C4-2B (cell line): ENCODE data around the gene GGA3.

Experiments
- ZFX ChIP-seq: fragments of 450-650 bp; IDR thresholded peaks from 2 replicates; pipeline ENCODE4 v1.6.1; 2017
- TF ChIP-seq, protein P1 (sequence below): fragments of 450-650 bp; conservative IDR thresholded peaks from 2 replicates; pipeline ENCODE4 v1.5.1; 2017; ENCODE audit warnings: mild to moderate bottlenecking

DNA sequence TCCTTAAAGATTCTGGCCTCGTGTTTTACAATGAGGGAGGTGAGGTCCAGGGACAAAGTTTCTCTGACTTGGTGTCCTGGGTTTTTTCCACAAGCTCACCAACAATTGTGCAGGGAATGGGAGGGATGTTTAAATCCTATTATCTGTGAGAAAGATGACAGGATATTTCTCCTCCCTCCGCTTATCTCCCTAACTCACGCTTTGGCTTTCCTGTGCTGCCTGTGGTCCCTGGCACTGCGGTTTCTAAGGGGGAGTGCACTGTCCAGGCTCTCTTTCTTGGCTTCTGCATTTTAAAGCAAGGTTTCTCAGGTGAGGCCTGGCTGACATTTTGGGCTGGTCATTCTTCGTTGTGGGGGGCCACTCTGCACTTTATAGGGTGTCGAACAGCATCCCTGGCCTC, 16.4 kb downstream of the GGA3 start:
- TF ChIP-seq, protein P1, sequence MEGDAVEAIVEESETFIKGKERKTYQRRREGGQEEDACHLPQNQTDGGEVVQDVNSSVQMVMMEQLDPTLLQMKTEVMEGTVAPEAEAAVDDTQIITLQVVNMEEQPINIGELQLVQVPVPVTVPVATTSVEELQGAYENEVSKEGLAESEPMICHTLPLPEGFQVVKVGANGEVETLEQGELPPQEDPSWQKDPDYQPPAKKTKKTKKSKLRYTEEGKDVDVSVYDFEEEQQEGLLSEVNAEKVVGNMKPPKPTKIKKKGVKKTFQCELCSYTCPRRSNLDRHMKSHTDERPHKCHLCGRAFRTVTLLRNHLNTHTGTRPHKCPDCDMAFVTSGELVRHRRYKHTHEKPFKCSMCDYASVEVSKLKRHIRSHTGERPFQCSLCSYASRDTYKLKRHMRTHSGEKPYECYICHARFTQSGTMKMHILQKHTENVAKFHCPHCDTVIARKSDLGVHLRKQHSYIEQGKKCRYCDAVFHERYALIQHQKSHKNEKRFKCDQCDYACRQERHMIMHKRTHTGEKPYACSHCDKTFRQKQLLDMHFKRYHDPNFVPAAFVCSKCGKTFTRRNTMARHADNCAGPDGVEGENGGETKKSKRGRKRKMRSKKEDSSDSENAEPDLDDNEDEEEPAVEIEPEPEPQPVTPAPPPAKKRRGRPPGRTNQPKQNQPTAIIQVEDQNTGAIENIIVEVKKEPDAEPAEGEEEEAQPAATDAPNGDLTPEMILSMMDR: no peak
- TF ChIP-seq ZFX: no peak
